H9 (cell line): Measurements from ENCODE around the gene EXOG. TPM values are rescaled to one million over a fixed set of nuclear protein-coding genes. Genes with fewer than 3 reads are reported as not detected.

Experiments
- DNase-seq: peaks from one replicate; pipeline ENCODE4 v3.0.0-alpha.2; 2017
- H2AFZ ChIP-seq: one replicate; pipeline ENCODE4 v1.6.1; 2013; ENCODE audit warnings: mild to moderate bottlenecking, low read length, control low read depth, moderate library complexity
- H2AK5ac ChIP-seq: 2 replicates; pipeline ENCODE4 v1.6.1; 2013; ENCODE audit warnings: low read length, control low read depth, mixed read lengths; ENCODE audit not compliant: insufficient read length
- H2BK120ac ChIP-seq: one replicate; pipeline ENCODE4 v1.6.1; 2013; ENCODE audit warnings: low read depth, mild to moderate bottlenecking, low read length, control low read depth, inconsistent platforms; ENCODE audit not compliant: poor library complexity, severe bottlenecking
- H2BK12ac ChIP-seq: 2 replicates; pipeline ENCODE4 v1.6.1; 2013; ENCODE audit warnings: low read length, control low read depth, mixed read lengths, low read depth; ENCODE audit not compliant: insufficient read length
- H2BK15ac ChIP-seq: 2 replicates; pipeline ENCODE4 v1.6.1; 2013; ENCODE audit warnings: low read depth, low read length, control low read depth
- H2BK20ac ChIP-seq: one replicate; pipeline ENCODE4 v1.6.1; 2013; ENCODE audit warnings: low read depth, mild to moderate bottlenecking, low read length, control low read depth, inconsistent platforms; ENCODE audit not compliant: poor library complexity, severe bottlenecking
- H2BK5ac ChIP-seq: 2 replicates; pipeline ENCODE4 v1.6.1; 2013; ENCODE audit warnings: low read length, control low read depth, mixed read lengths; ENCODE audit not compliant: insufficient read length
- H3K14ac ChIP-seq: 2 replicates; pipeline ENCODE4 v1.6.1; 2013; ENCODE audit warnings: low read length, control low read depth; ENCODE audit not compliant: insufficient read depth
- H3K18ac ChIP-seq: 2 replicates; pipeline ENCODE4 v1.6.1; 2013; ENCODE audit warnings: low read depth, mild to moderate bottlenecking, mixed read lengths, low read length, control low read depth; ENCODE audit not compliant: insufficient read length
- H3K23ac ChIP-seq: 2 replicates; pipeline ENCODE4 v1.6.1; 2013; ENCODE audit warnings: low read length, control low read depth, mixed read lengths, low read depth; ENCODE audit not compliant: insufficient read length
- H3K23me2 ChIP-seq: 2 replicates; pipeline ENCODE4 v1.6.1; 2013; ENCODE audit warnings: low read depth, mild to moderate bottlenecking, mixed read lengths, low read length, control low read depth; ENCODE audit not compliant: insufficient read length, poor library complexity, severe bottlenecking
- H3K27ac ChIP-seq: 2 replicates; pipeline ENCODE4 v1.5.1; 2013; ENCODE audit warnings: low read length, control low read depth, mixed read lengths, low read depth; ENCODE audit not compliant: insufficient read length
- H3K27me3 ChIP-seq: 2 replicates; pipeline ENCODE4 v1.6.1; 2013; ENCODE audit warnings: low read length, control low read depth, inconsistent platforms; ENCODE audit not compliant: insufficient read depth
- H3K4ac ChIP-seq: 2 replicates; pipeline ENCODE4 v1.6.1; 2013; ENCODE audit warnings: low read depth, mild to moderate bottlenecking, control low read depth, inconsistent platforms, low read length, moderate library complexity
- H3K4me1 ChIP-seq: 2 replicates; pipeline ENCODE4 v1.6.1; 2013; ENCODE audit warnings: low read length, control low read depth, inconsistent platforms; ENCODE audit not compliant: insufficient read depth
- H3K4me2 ChIP-seq: 2 replicates; pipeline ENCODE4 v1.6.1; 2013; ENCODE audit warnings: low read length, control low read depth, mixed read lengths; ENCODE audit not compliant: insufficient read length, insufficient read depth
- H3K56ac ChIP-seq: 2 replicates; pipeline ENCODE4 v1.6.1; 2013; ENCODE audit warnings: low read depth, mild to moderate bottlenecking, mixed read lengths, low read length, control low read depth; ENCODE audit not compliant: insufficient read length
- H3K79me1 ChIP-seq: 2 replicates; pipeline ENCODE4 v1.6.1; 2013; ENCODE audit warnings: low read depth, mild to moderate bottlenecking, moderate library complexity, low read length, control low read depth, inconsistent platforms; ENCODE audit not compliant: insufficient read depth, poor library complexity, severe bottlenecking
- H3K79me2 ChIP-seq: 2 replicates; pipeline ENCODE4 v1.6.1; 2013; ENCODE audit warnings: low read length, control low read depth, inconsistent platforms; ENCODE audit not compliant: insufficient read depth
- H3K9ac ChIP-seq: 2 replicates; pipeline ENCODE4 v1.6.1; 2013; ENCODE audit warnings: low read length, control low read depth, mixed read lengths; ENCODE audit not compliant: insufficient read length; ENCODE audit errors: extremely low read depth
- H3K9me3 ChIP-seq: one replicate; pipeline ENCODE4 v1.6.1; 2013; ENCODE audit warnings: low read depth, low read length, inconsistent platforms; ENCODE audit not compliant: control insufficient read depth
- H3T11ph ChIP-seq: one replicate; pipeline ENCODE4 v1.6.1; 2013; ENCODE audit warnings: mild to moderate bottlenecking, low read length, control low read depth, inconsistent platforms
- H4K20me1 ChIP-seq: one replicate; pipeline ENCODE4 v1.6.1; 2013; ENCODE audit not compliant: control insufficient read depth, insufficient read length, insufficient read depth
- H4K5ac ChIP-seq: 2 replicates; pipeline ENCODE4 v1.6.1; 2013; ENCODE audit warnings: low read depth, mild to moderate bottlenecking, mixed read lengths, low read length, control low read depth; ENCODE audit not compliant: insufficient read length
- H4K8ac ChIP-seq: replicated peaks from 2 replicates; pipeline ENCODE4 v1.6.1; 2013; ENCODE audit warnings: low read length, control low read depth, mixed read lengths, low read depth; ENCODE audit not compliant: insufficient read length
- H4K91ac ChIP-seq: 2 replicates; pipeline ENCODE4 v1.6.1; 2013; ENCODE audit warnings: low read depth, mild to moderate bottlenecking, moderate library complexity, mixed read lengths, low read length, control low read depth; ENCODE audit not compliant: insufficient read length
- H3K27ac Mint-ChIP-seq, 3 experiments: 2 replicates in 2 of 3; 3 replicates in 1 of 3; pipeline ENCODE4 v1.8.0; 2020 to 2021; ENCODE audit warnings: mixed read lengths in 3 of 3, mild to moderate bottlenecking in 1 of 3, moderate library complexity in 1 of 3
- H3K27me3 Mint-ChIP-seq: 2 replicates; pipeline ENCODE4 v1.8.0; 2021; ENCODE audit warnings: low read depth, mild to moderate bottlenecking, moderate library complexity, mixed read lengths
- H3K36me3 Mint-ChIP-seq, 3 experiments: 2 replicates in 2 of 3; 3 replicates in 1 of 3; pipeline ENCODE4 v1.8.0; 2020 to 2021; ENCODE audit warnings: low read depth in 3 of 3, mixed read lengths in 3 of 3; ENCODE audit not compliant: insufficient read depth in 1 of 3
- H3K4me1 Mint-ChIP-seq, 2 experiments: 2 replicates each; pipeline ENCODE4 v1.8.0; 2020; ENCODE audit warnings: mixed read lengths in 2 of 2
- H3K4me3 Mint-ChIP-seq, 2 experiments: 2 replicates in 1 of 2; 3 replicates in 1 of 2; pipeline ENCODE4 v1.8.0; 2020 to 2021; ENCODE audit warnings: mild to moderate bottlenecking in 2 of 2, mixed read lengths in 2 of 2, moderate library complexity in 1 of 2
- H3K9me3 Mint-ChIP-seq, 2 experiments: 2 replicates in 1 of 2; 3 replicates in 1 of 2; pipeline ENCODE4 v1.8.0; 2020; ENCODE audit warnings: mild to moderate bottlenecking in 2 of 2, mixed read lengths in 2 of 2, moderate library complexity in 1 of 2
- CTCF ChIP-seq: fragments of 200-600 bp; sonication (generic); conservative IDR thresholded peaks from 3 replicates; pipeline ENCODE4 v1.8.0; 2021; ENCODE audit warnings: antibody characterized with exemption, mild to moderate bottlenecking
- WGBS: extraction: QIAGEN DNeasy Blood & Tissue Kit; methylation state at CpG from one replicate; pipeline ENCODE4 v1.1.7; 2013; ENCODE audit warnings: missing lambda C conversion rate, low lambda C conversion rate, mixed read lengths; ENCODE audit not compliant: insufficient read length; ENCODE audit errors: extremely low coverage; 5-methylcytosine and 5-hydroxymethylcytosine counted together
- total RNA-seq: library from RNA; stranded (reverse); gene quantifications from 2 replicates; pipeline ENCODE4 v1.2.1, GENCODE V29; 2021

Gene EXOG
- total RNA-seq, 1 experiment from 2014 or later, result 14.1 TPM

- no peaks in the 10 kb centered on the region; the same call in 1 of the 2 replicates for H3K27me3 Mint-ChIP-seq
Observed at GRCh38 chr3:38478901-38479300, 17.2 kb upstream of the EXOG start.

More at GRCh38 chr3:38478901-38479300, 17.2 kb upstream of the EXOG start:
- Histone ChIP-seq H4K5ac (no peak overlapping the region), H2BK120ac (no peak overlapping the region), H2AFZ (no peak overlapping the region), H2BK5ac (no peak overlapping the region), H3K18ac (no peak overlapping the region), H2AK5ac (no peak overlapping the region), H3K56ac (no peak overlapping the region), H3K4me1 (no peaks in the 10 kb centered on the region), H2BK12ac (no peak overlapping the region), H3K23me2 (no peaks in the 10 kb centered on the region), H3K27me3 (no peaks in the 10 kb centered on the region), H4K8ac (no peak overlapping the region), H2BK15ac (no peak overlapping the region), H3K9ac (no peak overlapping the region), H4K91ac (no peak overlapping the region), H3K79me2 (peaks cover 8% of the 10 kb centered on the region; the same call in 1 of the 2 replicates), H3K27ac (no peak overlapping the region), H3K4me2 (no peak overlapping the region), H3T11ph (no peak overlapping the region), H3K9me3 (no peaks in the 10 kb centered on the region), H3K79me1 (no peaks in the 10 kb centered on the region), H3K14ac (no peak overlapping the region), H3K4ac (no peak overlapping the region), H2BK20ac (no peak overlapping the region), H3K23ac (no peak overlapping the region), H4K20me1 (peaks cover 2% of the 10 kb centered on the region)
- Mint-ChIP-seq H3K9me3 (no peaks in the 10 kb centered on the region), H3K4me1 (peaks cover 4 to 10% of the 10 kb centered on the region in 2 experiments; a peak in 3 of 4 replicates), H3K27ac (no peak overlapping the region), H3K4me3 (no peak overlapping the region), H3K36me3 (peaks cover 41 to 60% (median 60%) of the 10 kb centered on the region in 3 experiments)
- WGBS, result no CpG with 5 or more reads among the region's 9 CpGs
- TF ChIP-seq CTCF, result no peak
- DNase-seq, result no peak
